H9 (cell line): ENCODE data around the gene PYGB. TPM values are rescaled to one million over a fixed set of nuclear protein-coding genes. Genes with fewer than 3 reads are reported as not detected.
"Not testable (repeated sequence)": the region's sequence is repeated elsewhere in the genome, so short reads cannot be mapped to it uniquely, and the experiment has no call there.

Source experiments
- DNase-seq: peaks from one replicate; pipeline ENCODE4 v3.0.0-alpha.2; 2017
- H2AFZ ChIP-seq: one replicate; pipeline ENCODE4 v1.6.1; 2013; ENCODE audit warnings: mild to moderate bottlenecking, low read length, control low read depth, moderate library complexity
- H2AK5ac ChIP-seq: 2 replicates; pipeline ENCODE4 v1.6.1; 2013; ENCODE audit warnings: low read length, control low read depth, mixed read lengths; ENCODE audit not compliant: insufficient read length
- H2BK120ac ChIP-seq: one replicate; pipeline ENCODE4 v1.6.1; 2013; ENCODE audit warnings: low read depth, mild to moderate bottlenecking, low read length, control low read depth, inconsistent platforms; ENCODE audit not compliant: poor library complexity, severe bottlenecking
- H2BK12ac ChIP-seq: 2 replicates; pipeline ENCODE4 v1.6.1; 2013; ENCODE audit warnings: low read length, control low read depth, mixed read lengths, low read depth; ENCODE audit not compliant: insufficient read length
- H2BK15ac ChIP-seq: 2 replicates; pipeline ENCODE4 v1.6.1; 2013; ENCODE audit warnings: low read depth, low read length, control low read depth
- H2BK20ac ChIP-seq: one replicate; pipeline ENCODE4 v1.6.1; 2013; ENCODE audit warnings: low read depth, mild to moderate bottlenecking, low read length, control low read depth, inconsistent platforms; ENCODE audit not compliant: poor library complexity, severe bottlenecking
- H2BK5ac ChIP-seq: 2 replicates; pipeline ENCODE4 v1.6.1; 2013; ENCODE audit warnings: low read length, control low read depth, mixed read lengths; ENCODE audit not compliant: insufficient read length
- H3K14ac ChIP-seq: 2 replicates; pipeline ENCODE4 v1.6.1; 2013; ENCODE audit warnings: low read length, control low read depth; ENCODE audit not compliant: insufficient read depth
- H3K18ac ChIP-seq: 2 replicates; pipeline ENCODE4 v1.6.1; 2013; ENCODE audit warnings: low read depth, mild to moderate bottlenecking, mixed read lengths, low read length, control low read depth; ENCODE audit not compliant: insufficient read length
- H3K23ac ChIP-seq: 2 replicates; pipeline ENCODE4 v1.6.1; 2013; ENCODE audit warnings: low read length, control low read depth, mixed read lengths, low read depth; ENCODE audit not compliant: insufficient read length
- H3K23me2 ChIP-seq: 2 replicates; pipeline ENCODE4 v1.6.1; 2013; ENCODE audit warnings: low read depth, mild to moderate bottlenecking, mixed read lengths, low read length, control low read depth; ENCODE audit not compliant: insufficient read length, poor library complexity, severe bottlenecking
- H3K27ac ChIP-seq: 2 replicates; pipeline ENCODE4 v1.5.1; 2013; ENCODE audit warnings: low read length, control low read depth, mixed read lengths, low read depth; ENCODE audit not compliant: insufficient read length
- H3K27me3 ChIP-seq: 2 replicates; pipeline ENCODE4 v1.6.1; 2013; ENCODE audit warnings: low read length, control low read depth, inconsistent platforms; ENCODE audit not compliant: insufficient read depth
- H3K4ac ChIP-seq: 2 replicates; pipeline ENCODE4 v1.6.1; 2013; ENCODE audit warnings: low read depth, mild to moderate bottlenecking, control low read depth, inconsistent platforms, low read length, moderate library complexity
- H3K4me1 ChIP-seq: 2 replicates; pipeline ENCODE4 v1.6.1; 2013; ENCODE audit warnings: low read length, control low read depth, inconsistent platforms; ENCODE audit not compliant: insufficient read depth
- H3K4me2 ChIP-seq: 2 replicates; pipeline ENCODE4 v1.6.1; 2013; ENCODE audit warnings: low read length, control low read depth, mixed read lengths; ENCODE audit not compliant: insufficient read length, insufficient read depth
- H3K56ac ChIP-seq: 2 replicates; pipeline ENCODE4 v1.6.1; 2013; ENCODE audit warnings: low read depth, mild to moderate bottlenecking, mixed read lengths, low read length, control low read depth; ENCODE audit not compliant: insufficient read length
- H3K79me1 ChIP-seq: 2 replicates; pipeline ENCODE4 v1.6.1; 2013; ENCODE audit warnings: low read depth, mild to moderate bottlenecking, moderate library complexity, low read length, control low read depth, inconsistent platforms; ENCODE audit not compliant: insufficient read depth, poor library complexity, severe bottlenecking
- H3K79me2 ChIP-seq: 2 replicates; pipeline ENCODE4 v1.6.1; 2013; ENCODE audit warnings: low read length, control low read depth, inconsistent platforms; ENCODE audit not compliant: insufficient read depth
- H3K9ac ChIP-seq: 2 replicates; pipeline ENCODE4 v1.6.1; 2013; ENCODE audit warnings: low read length, control low read depth, mixed read lengths; ENCODE audit not compliant: insufficient read length; ENCODE audit errors: extremely low read depth
- H3K9me3 ChIP-seq: one replicate; pipeline ENCODE4 v1.6.1; 2013; ENCODE audit warnings: low read depth, low read length, inconsistent platforms; ENCODE audit not compliant: control insufficient read depth
- H3T11ph ChIP-seq: one replicate; pipeline ENCODE4 v1.6.1; 2013; ENCODE audit warnings: mild to moderate bottlenecking, low read length, control low read depth, inconsistent platforms
- H4K20me1 ChIP-seq: one replicate; pipeline ENCODE4 v1.6.1; 2013; ENCODE audit not compliant: control insufficient read depth, insufficient read length, insufficient read depth
- H4K5ac ChIP-seq: 2 replicates; pipeline ENCODE4 v1.6.1; 2013; ENCODE audit warnings: low read depth, mild to moderate bottlenecking, mixed read lengths, low read length, control low read depth; ENCODE audit not compliant: insufficient read length
- H4K8ac ChIP-seq: replicated peaks from 2 replicates; pipeline ENCODE4 v1.6.1; 2013; ENCODE audit warnings: low read length, control low read depth, mixed read lengths, low read depth; ENCODE audit not compliant: insufficient read length
- H4K91ac ChIP-seq: 2 replicates; pipeline ENCODE4 v1.6.1; 2013; ENCODE audit warnings: low read depth, mild to moderate bottlenecking, moderate library complexity, mixed read lengths, low read length, control low read depth; ENCODE audit not compliant: insufficient read length
- H3K27ac Mint-ChIP-seq, 3 experiments: 2 replicates in 2 of 3; 3 replicates in 1 of 3; pipeline ENCODE4 v1.8.0; 2020 to 2021; ENCODE audit warnings: mixed read lengths in 3 of 3, mild to moderate bottlenecking in 1 of 3, moderate library complexity in 1 of 3
- H3K27me3 Mint-ChIP-seq: 2 replicates; pipeline ENCODE4 v1.8.0; 2021; ENCODE audit warnings: low read depth, mild to moderate bottlenecking, moderate library complexity, mixed read lengths
- H3K36me3 Mint-ChIP-seq, 3 experiments: 2 replicates in 2 of 3; 3 replicates in 1 of 3; pipeline ENCODE4 v1.8.0; 2020 to 2021; ENCODE audit warnings: low read depth in 3 of 3, mixed read lengths in 3 of 3; ENCODE audit not compliant: insufficient read depth in 1 of 3
- H3K4me1 Mint-ChIP-seq, 2 experiments: 2 replicates each; pipeline ENCODE4 v1.8.0; 2020; ENCODE audit warnings: mixed read lengths in 2 of 2
- H3K4me3 Mint-ChIP-seq, 2 experiments: 2 replicates in 1 of 2; 3 replicates in 1 of 2; pipeline ENCODE4 v1.8.0; 2020 to 2021; ENCODE audit warnings: mild to moderate bottlenecking in 2 of 2, mixed read lengths in 2 of 2, moderate library complexity in 1 of 2
- H3K9me3 Mint-ChIP-seq, 2 experiments: 2 replicates in 1 of 2; 3 replicates in 1 of 2; pipeline ENCODE4 v1.8.0; 2020; ENCODE audit warnings: mild to moderate bottlenecking in 2 of 2, mixed read lengths in 2 of 2, moderate library complexity in 1 of 2
- CTCF ChIP-seq: fragments of 200-600 bp; sonication (generic); conservative IDR thresholded peaks from 3 replicates; pipeline ENCODE4 v1.8.0; 2021; ENCODE audit warnings: antibody characterized with exemption, mild to moderate bottlenecking
- WGBS: extraction: QIAGEN DNeasy Blood & Tissue Kit; methylation state at CpG from one replicate; pipeline ENCODE4 v1.1.7; 2013; ENCODE audit warnings: missing lambda C conversion rate, low lambda C conversion rate, mixed read lengths; ENCODE audit not compliant: insufficient read length; ENCODE audit errors: extremely low coverage; 5-methylcytosine and 5-hydroxymethylcytosine counted together
- total RNA-seq: library from RNA; stranded (reverse); gene quantifications from 2 replicates; pipeline ENCODE4 v1.2.1, GENCODE V29; 2021

The PYGB gene
- total RNA-seq, 1 experiment from 2014 or later, result 46.9 TPM

- H3K23ac ChIP-seq, result no peak overlapping the region
- H4K5ac ChIP-seq, result no peak overlapping the region
- Mint-ChIP-seq H3K27me3 (peaks cover 2% of the 10 kb centered on the region; the same call in 1 of the 2 replicates), H3K36me3 (no peaks in the 10 kb centered on the region), H3K9me3 (no peaks in the 10 kb centered on the region), H3K4me1 (peaks cover 16 to 24% of the 10 kb centered on the region in 2 experiments), H3K4me3 (no peak overlapping the region), H3K27ac (no peak overlapping the region)
- no peak for DNase-seq
- no peaks in the 10 kb centered on the region for H4K20me1 ChIP-seq
- no peak overlapping the region for H3K18ac ChIP-seq
- no peak overlapping the region for H4K91ac ChIP-seq
- H2AFZ ChIP-seq, result no peak overlapping the region
- no peak overlapping the region for H3K14ac ChIP-seq
- no peak overlapping the region for H3K27ac ChIP-seq
- H3K79me1 ChIP-seq, result no peaks in the 10 kb centered on the region
- H3K4me1 ChIP-seq, result no peaks in the 10 kb centered on the region
- no peak overlapping the region for H3K4ac ChIP-seq
- WGBS, result no CpG with 5 or more reads among the region's 10 CpGs
- no peak overlapping the region for H2AK5ac ChIP-seq
- no peaks in the 10 kb centered on the region for H3K9me3 ChIP-seq
- no peak overlapping the region for H2BK20ac ChIP-seq
- H3K56ac ChIP-seq, result no peak overlapping the region
- H3K23me2 ChIP-seq, result no peaks in the 10 kb centered on the region
- H3T11ph ChIP-seq, result no peak overlapping the region
- no peak overlapping the region for H2BK5ac ChIP-seq
- H4K8ac ChIP-seq, result no peak overlapping the region
- no peaks in the 10 kb centered on the region for H3K79me2 ChIP-seq
- no peaks in the 10 kb centered on the region for H3K27me3 ChIP-seq
- no peak overlapping the region for H2BK15ac ChIP-seq
- no peak overlapping the region for H3K4me2 ChIP-seq
- no peak overlapping the region for H2BK120ac ChIP-seq
- no peak overlapping the region for H3K9ac ChIP-seq
- TF ChIP-seq CTCF, result no peak
- H2BK12ac ChIP-seq, result no peak overlapping the region
Measured at GRCh38 chr20:25233016-25233772, 14.7 kb upstream of the PYGB start.

- H3K79me1 ChIP-seq, H3K27me3 ChIP-seq, H3K4ac ChIP-seq, DNase-seq, H3K36me3 Mint-ChIP-seq, H3K27ac Mint-ChIP-seq, H2AFZ ChIP-seq, H2BK120ac ChIP-seq, H3K23me2 ChIP-seq, H3K23ac ChIP-seq, H2BK12ac ChIP-seq, H3K9me3 ChIP-seq, H3K4me2 ChIP-seq, H3T11ph ChIP-seq, H3K4me3 Mint-ChIP-seq, H4K91ac ChIP-seq, H3K14ac ChIP-seq, H3K18ac ChIP-seq, H3K79me2 ChIP-seq, H2BK5ac ChIP-seq, H2BK15ac ChIP-seq, H2AK5ac ChIP-seq, H2BK20ac ChIP-seq, H3K27ac ChIP-seq, H3K56ac ChIP-seq, H3K9ac ChIP-seq, H3K9me3 Mint-ChIP-seq, H4K5ac ChIP-seq, H4K20me1 ChIP-seq, H4K8ac ChIP-seq, H3K4me1 ChIP-seq, H3K27me3 Mint-ChIP-seq: not testable (repeated sequence)
- H3K4me1 Mint-ChIP-seq, result peaks cover 16 to 24% of the 10 kb centered on the region in 2 experiments
- no CpG with 5 or more reads among the region's 8 CpGs for WGBS
Measured at GRCh38 chr20:25234009-25234849, 13.7 kb upstream of the PYGB start.
